HCT116 (cell line): Measurements from ENCODE around the gene GPX4. TPM values are rescaled to one million over a fixed set of nuclear protein-coding genes. Genes with fewer than 3 reads are reported as not detected.

Experiments
- ATAC-seq: fragments of 200-7000 bp; cut with Tn5 transposase; 2 replicates; pipeline ENCODE4 v1.9.1; 2020; ENCODE audit warnings: mild to moderate bottlenecking, moderate library complexity
- BruUV-seq: library from RNA; stranded (reverse); fragments of 400-500 nt; replicated peaks from 2 replicates; lab custom pipeline; 2021; lab: Mats Ljungman, UMichigan
- CTCF ChIA-PET: fragments of 300-600 bp; sonication (Branson Sonifier 250); formaldehyde crosslinking; loops from one replicate; lab custom pipeline; 2021; ENCODE audit warnings: antibody characterized with exemption; lab: Charles Lee
- POLR2A ChIA-PET: fragments of 300-600, 350-600 bp; sonication (Branson Sonifier 250); formaldehyde crosslinking; loops from one replicate; lab custom pipeline; 2021; ENCODE audit warnings: antibody characterized with exemption; lab: Charles Lee
- RAD21 ChIA-PET, 2 experiments: fragments of 300-600 bp; sonication (Branson Sonifier 250); formaldehyde crosslinking; loops; one replicate each; lab custom pipeline; 2023; ENCODE audit warnings: low total read pairs in 2 of 2; ENCODE audit not compliant: uncharacterized antibody in 2 of 2, unreplicated experiment in 2 of 2, low non-redundant PET in 1 of 2; lab: Charles Lee
- DNase-seq: peaks from one replicate; pipeline ENCODE4 v3.0.0-alpha.2; 2010; ENCODE audit warnings: low read depth, low spot score
- H2AFZ ChIP-seq: fragments of 200-600 bp; shearing (Covaris generic), sonication (generic); 2 replicates; pipeline ENCODE4 v1.6.1; 2017; ENCODE audit warnings: low read depth, mixed run types, mixed read lengths, antibody characterized with exemption, low read length; ENCODE audit not compliant: poor library complexity, severe bottlenecking
- H3K27ac ChIP-seq: 2 replicates; pipeline ENCODE4 v1.5.1; 2012; ENCODE audit warnings: low read depth, low read length
- H3K27me3 ChIP-seq: fragments of 200-600 bp; sonication (generic); 2 replicates; pipeline ENCODE4 v1.6.1; 2016; ENCODE audit warnings: mixed run types, low read length, mixed read lengths; ENCODE audit not compliant: insufficient read depth
- H3K36me3 ChIP-seq, 2 experiments: fragments of 200-500 bp in 1 of 2; fragments of 200-600 bp in 1 of 2; sonication (Bioruptor generic) in 1 of 2; sonication (generic) in 1 of 2; 2 replicates each; pipeline versions ENCODE4 v1.5.1 to v1.6.1; 2014 to 2016; ENCODE audit warnings: low read length in 2 of 2, inconsistent platforms in 1 of 2, mixed read lengths in 1 of 2, mixed run types in 1 of 2; ENCODE audit not compliant: insufficient read depth in 2 of 2, control insufficient read depth in 1 of 2
- H3K4me1 ChIP-seq, 2 experiments: fragments of 200-600 bp in 1 of 2; sonication (generic) in 1 of 2; 2 replicates each; pipeline versions ENCODE4 v1.5.1 to v1.6.1; 2012 to 2017; ENCODE audit warnings: low read length in 2 of 2, inconsistent platforms in 1 of 2, mild to moderate bottlenecking in 1 of 2, mixed read lengths in 1 of 2, mixed run types in 1 of 2, moderate library complexity in 1 of 2; ENCODE audit not compliant: insufficient read depth in 2 of 2, control insufficient read depth in 1 of 2
- H3K4me2 ChIP-seq: fragments of 200-600 bp; sonication (generic); 2 replicates; pipeline ENCODE4 v1.6.1; 2017; ENCODE audit warnings: mixed run types, low read length, mixed read lengths
- H3K4me3 ChIP-seq, 2 experiments: fragments of 200-600 bp in 1 of 2; sonication (generic) in 1 of 2; replicated peaks in 1 of 2; 2 replicates each; pipeline ENCODE4 v1.5.1; 2011 to 2016; ENCODE audit warnings: low read length in 2 of 2, control low read depth in 1 of 2, low read depth in 1 of 2, mild to moderate bottlenecking in 1 of 2, mixed read lengths in 1 of 2, mixed run types in 1 of 2
- H3K79me2 ChIP-seq: fragments of 200-600 bp; sonication (generic); 2 replicates; pipeline ENCODE4 v1.6.1; 2017; ENCODE audit warnings: mild to moderate bottlenecking, mixed run types, low read length, moderate library complexity, mixed read lengths; ENCODE audit not compliant: insufficient read depth
- H3K9ac ChIP-seq: fragments of 200-600 bp; sonication (generic); 2 replicates; pipeline ENCODE4 v1.6.1; 2016; ENCODE audit warnings: low read length, mixed read lengths
- H3K9me2 ChIP-seq: fragments of 200-600 bp; sonication (generic), shearing (Covaris generic); 2 replicates; pipeline ENCODE4 v1.6.1; 2017; ENCODE audit warnings: mixed run types, mild to moderate bottlenecking, moderate library complexity; ENCODE audit not compliant: insufficient read depth
- H3K9me3 ChIP-seq, 2 experiments: fragments of 200-500 bp in 1 of 2; fragments of 200-600 bp in 1 of 2; sonication (Bioruptor generic) in 1 of 2; sonication (generic) in 1 of 2; 2 replicates each; pipeline ENCODE4 v1.6.1; 2014 to 2017; ENCODE audit warnings: low read length in 2 of 2, mixed read lengths in 2 of 2, inconsistent platforms in 1 of 2, low read depth in 1 of 2, mild to moderate bottlenecking in 1 of 2, mixed run types in 1 of 2, moderate library complexity in 1 of 2; ENCODE audit not compliant: control insufficient read depth in 1 of 2, insufficient read depth in 1 of 2
- H4K20me1 ChIP-seq: fragments of 200-600 bp; sonication (generic), shearing (Covaris generic); 2 replicates; pipeline ENCODE4 v1.6.1; 2017; ENCODE audit warnings: mixed run types, mild to moderate bottlenecking, moderate library complexity; ENCODE audit not compliant: insufficient read depth
- CBX3 ChIP-seq: IDR thresholded peaks from 2 replicates; pipeline ENCODE4 v1.6.1; 2012; ENCODE audit warnings: low read depth
- CEBPB ChIP-seq: IDR thresholded peaks from 2 replicates; pipeline ENCODE4 v1.6.1; 2012; ENCODE audit warnings: low read depth
- CTCF ChIP-seq, 3 experiments: fragments of 200-600 bp in 1 of 3; sonication (generic) in 1 of 3; IDR thresholded peaks in 2 of 3; conservative IDR thresholded peaks in 1 of 3; 2 replicates each; pipeline ENCODE4 v1.5.1; 2012 to 2017; ENCODE audit warnings: low read depth in 2 of 3, low read length in 2 of 3, antibody characterized with exemption in 1 of 3, borderline replicate concordance in 1 of 3, control low read depth in 1 of 3, mild to moderate bottlenecking in 1 of 3, mixed read lengths in 1 of 3, mixed run types in 1 of 3, moderate library complexity in 1 of 3; ENCODE audit not compliant: insufficient read depth in 1 of 3
- EGR1 ChIP-seq: IDR thresholded peaks from 2 replicates; pipeline ENCODE4 v1.6.1; 2012; ENCODE audit warnings: low read depth
- ELF1 ChIP-seq: IDR thresholded peaks from 2 replicates; pipeline ENCODE4 v1.6.1; 2012; ENCODE audit warnings: low read depth, borderline replicate concordance
- EZH2phosphoT487 ChIP-seq: fragments of 200-600 bp; IDR thresholded peaks from 2 replicates; pipeline ENCODE4 v1.6.1; 2018; ENCODE audit warnings: antibody characterized with exemption, borderline replicate concordance
- FOSL1 ChIP-seq: IDR thresholded peaks from 2 replicates; pipeline ENCODE4 v1.6.1; 2012; ENCODE audit warnings: low read depth
- JUND ChIP-seq: IDR thresholded peaks from 2 replicates; pipeline ENCODE4 v1.6.1; 2012
- MAX ChIP-seq: IDR thresholded peaks from 2 replicates; pipeline ENCODE4 v1.6.1; 2012
- POLR2AphosphoS5 ChIP-seq: IDR thresholded peaks from 2 replicates; pipeline ENCODE4 v1.6.1; 2011; ENCODE audit warnings: mild to moderate bottlenecking, low read depth, low read length, moderate library complexity
- RAD21 ChIP-seq: IDR thresholded peaks from 2 replicates; pipeline ENCODE4 v1.6.1; 2012; ENCODE audit warnings: low read depth, mild to moderate bottlenecking
- SIN3A ChIP-seq: IDR thresholded peaks from 2 replicates; pipeline ENCODE4 v1.6.1; 2012; ENCODE audit warnings: low read depth
- SP1 ChIP-seq: IDR thresholded peaks from 2 replicates; pipeline ENCODE4 v1.6.1; 2012; ENCODE audit warnings: low read depth
- SRF ChIP-seq: IDR thresholded peaks from 2 replicates; pipeline ENCODE4 v1.6.1; 2012; ENCODE audit warnings: low read depth
- TCF7L2 ChIP-seq: IDR thresholded peaks from 2 replicates; pipeline ENCODE4 v1.7.0; 2011; ENCODE audit warnings: borderline replicate concordance, inconsistent platforms; ENCODE audit not compliant: insufficient read depth, insufficient read length; ENCODE audit errors: extremely low read depth
- ZBTB33 ChIP-seq: IDR thresholded peaks from 2 replicates; pipeline ENCODE4 v1.6.1; 2011; ENCODE audit warnings: mild to moderate bottlenecking, low read length, moderate library complexity; ENCODE audit not compliant: insufficient replicate concordance; ENCODE audit errors: extremely low read depth
- ZNF274 ChIP-seq: fragments of 200-500 bp; sonication (Bioruptor generic); IDR thresholded peaks from 2 replicates; pipeline ENCODE4 v1.6.1; 2014; ENCODE audit warnings: mild to moderate bottlenecking, low read depth, low read length, inconsistent platforms
- intact Hi-C: fragments of 100-400 bp; cut with micrococcal nuclease; formaldehyde crosslinking; loops from 2 replicates; pipeline ENCODE4 v1.10.0; 2022
- total RNA-seq: library from RNA; stranded (reverse); gene quantifications from one replicate; pipeline ENCODE4 v1.2.1, GENCODE V29; 2021; ENCODE audit not compliant: unreplicated experiment
- TF ChIP-seq, protein P1 (sequence below): IDR thresholded peaks from 2 replicates; pipeline ENCODE4 v1.6.1; 2012

GPX4 gene
- total RNA-seq, 1 experiment from 2014 or later = 481 TPM

GRCh38 chr19:1072371-1073015, 31.3 kb upstream of the GPX4 start:
- Histone ChIP-seq H3K9me3 (no peaks in the 10 kb centered on the region), H3K27me3 (no peaks in the 10 kb centered on the region), H3K4me3 (no peak overlapping the region), H4K20me1 (no peaks in the 10 kb centered on the region), H3K9me2 (no peaks in the 10 kb centered on the region), H3K4me2 (no peak overlapping the region), H3K79me2 (peaks cover 14% of the 10 kb centered on the region; the same call in 1 of the 2 replicates), H3K4me1 (peaks cover 7 to 38% of the 10 kb centered on the region in 2 experiments), H2AFZ (no peak overlapping the region), H3K36me3 (peaks cover 0 to 10% of the 10 kb centered on the region in 2 experiments; a peak in 1 of 4 replicates), H3K9ac (no peak overlapping the region), H3K27ac (no peak overlapping the region)
- RAD21 ChIA-PET = interaction anchor here in 1 of 2 experiments (0.6 kb wide), 1 partner anchor 9 kb away, joined by 3 read pairs; no protein-coding TSS in a partner anchor
- no TSS peak for BruUV-seq
- POLR2A ChIA-PET = no interaction called here
- CTCF ChIA-PET = no interaction called here
- no peak for ATAC-seq
- no peak for DNase-seq
- intact Hi-C loops = no loop called here
- no peak for TF ChIP-seq ZNF274
- no peak for TF ChIP-seq SRF
- no peak for TF ChIP-seq EGR1
- TF ChIP-seq RAD21 = no peak
- TF ChIP-seq SIN3A = no peak
- no peak for TF ChIP-seq POLR2AphosphoS5
- no peak for TF ChIP-seq ELF1
- no peak for TF ChIP-seq JUND
- TF ChIP-seq TCF7L2 = no peak
- TF ChIP-seq, protein P1, sequence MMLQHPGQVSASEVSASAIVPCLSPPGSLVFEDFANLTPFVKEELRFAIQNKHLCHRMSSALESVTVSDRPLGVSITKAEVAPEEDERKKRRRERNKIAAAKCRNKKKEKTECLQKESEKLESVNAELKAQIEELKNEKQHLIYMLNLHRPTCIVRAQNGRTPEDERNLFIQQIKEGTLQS = no peak
- no peak for TF ChIP-seq CEBPB
- TF ChIP-seq CTCF (IDR thresholded peaks at IDR 0.05 in 2 of 3, conservative IDR thresholded peaks at IDR 0.05 in 1 of 3; ENCODE audit: borderline replicate concordance in 1 of 3, insufficient read depth in 1 of 3, low read depth in 2 of 3, low read length in 2 of 3) = no peak
- no peak for TF ChIP-seq ZBTB33
- TF ChIP-seq FOSL1 = no peak
- TF ChIP-seq EZH2phosphoT487 = no peak
- TF ChIP-seq CBX3 = no peak
- TF ChIP-seq SP1 = no peak
- TF ChIP-seq MAX = no peak
